ENCODE data around the gene PLXNB2.

Gene PLXNB2

DNA sequence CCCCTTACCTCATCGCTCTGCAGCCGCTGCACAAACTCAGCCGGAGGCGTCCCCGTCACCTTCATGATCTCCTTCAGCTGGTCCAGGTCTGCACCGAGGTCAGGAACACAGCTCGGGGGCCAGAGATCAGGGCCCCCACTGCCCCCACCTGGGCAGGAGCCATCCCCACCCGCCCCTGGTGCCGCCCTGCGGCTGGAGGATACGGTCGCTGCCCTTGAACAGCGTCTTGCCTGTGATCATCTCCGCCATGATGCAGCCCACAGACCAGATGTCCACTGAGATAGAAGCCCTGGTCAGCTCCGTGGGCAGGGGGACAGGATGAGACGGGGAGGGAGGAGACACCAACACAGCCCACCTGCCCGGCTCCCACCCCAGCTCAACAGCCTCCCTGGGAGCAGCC is 51.8 kb downstream of the PLXNB2 start:
- ATAC-seq (ENCODE audit: low read depth) (no peak), DNase-seq (ENCODE audit: low spot score) (no peak)
- H3K9me3 ChIP-seq (ENCODE audit: severe bottlenecking): no peaks in the 10 kb centered on the region
- no peak overlapping the region for H3K27ac ChIP-seq (ENCODE audit: poor library complexity, severe bottlenecking)
- H3K4me3 ChIP-seq (ENCODE audit: severe bottlenecking): no peak overlapping the region
- no peaks in the 10 kb centered on the region for H3K27me3 ChIP-seq (ENCODE audit: insufficient read depth, poor library complexity, severe bottlenecking)
- TF ChIP-seq, protein P1, sequence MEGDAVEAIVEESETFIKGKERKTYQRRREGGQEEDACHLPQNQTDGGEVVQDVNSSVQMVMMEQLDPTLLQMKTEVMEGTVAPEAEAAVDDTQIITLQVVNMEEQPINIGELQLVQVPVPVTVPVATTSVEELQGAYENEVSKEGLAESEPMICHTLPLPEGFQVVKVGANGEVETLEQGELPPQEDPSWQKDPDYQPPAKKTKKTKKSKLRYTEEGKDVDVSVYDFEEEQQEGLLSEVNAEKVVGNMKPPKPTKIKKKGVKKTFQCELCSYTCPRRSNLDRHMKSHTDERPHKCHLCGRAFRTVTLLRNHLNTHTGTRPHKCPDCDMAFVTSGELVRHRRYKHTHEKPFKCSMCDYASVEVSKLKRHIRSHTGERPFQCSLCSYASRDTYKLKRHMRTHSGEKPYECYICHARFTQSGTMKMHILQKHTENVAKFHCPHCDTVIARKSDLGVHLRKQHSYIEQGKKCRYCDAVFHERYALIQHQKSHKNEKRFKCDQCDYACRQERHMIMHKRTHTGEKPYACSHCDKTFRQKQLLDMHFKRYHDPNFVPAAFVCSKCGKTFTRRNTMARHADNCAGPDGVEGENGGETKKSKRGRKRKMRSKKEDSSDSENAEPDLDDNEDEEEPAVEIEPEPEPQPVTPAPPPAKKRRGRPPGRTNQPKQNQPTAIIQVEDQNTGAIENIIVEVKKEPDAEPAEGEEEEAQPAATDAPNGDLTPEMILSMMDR (IDR thresholded peaks at IDR 0.05; ENCODE audit: poor library complexity, severe bottlenecking): no peak
- peaks cover 5% of the 10 kb centered on the region; the same call in 1 of the 2 replicates for H3K36me3 ChIP-seq (ENCODE audit: low read depth)
- H3K4me1 ChIP-seq (ENCODE audit: insufficient read depth, poor library complexity, severe bottlenecking): no peaks in the 10 kb centered on the region

DNA sequence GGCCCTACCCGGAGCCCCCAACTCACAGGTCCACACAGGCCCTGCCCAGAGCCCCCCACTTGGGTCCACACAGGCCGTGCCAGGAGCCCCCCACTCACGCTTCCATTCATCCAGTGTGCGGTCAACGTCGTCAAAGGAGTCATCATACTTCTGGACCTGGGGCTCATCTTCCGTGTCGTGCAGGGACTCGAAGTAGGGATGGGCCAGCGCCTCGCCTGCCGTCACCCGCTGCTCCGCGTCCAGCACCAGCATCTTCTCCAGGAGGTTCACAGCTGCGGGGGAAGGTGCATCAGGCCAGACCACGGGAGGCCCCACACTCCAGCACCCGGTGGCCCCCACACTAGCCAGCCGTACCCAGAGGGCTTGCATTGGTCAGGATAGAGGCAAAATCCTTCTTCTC is 52.3 kb downstream of the PLXNB2 start:
- TF ChIP-seq, protein P1 (IDR thresholded peaks at IDR 0.05; ENCODE audit: poor library complexity, severe bottlenecking): no peak
- DNase-seq (ENCODE audit: low spot score): no peak
- no peaks in the 10 kb centered on the region for H3K4me1 ChIP-seq (ENCODE audit: insufficient read depth, poor library complexity, severe bottlenecking)
- H3K27ac ChIP-seq (ENCODE audit: poor library complexity, severe bottlenecking): no peak overlapping the region
- no peaks in the 10 kb centered on the region for H3K27me3 ChIP-seq (ENCODE audit: insufficient read depth, poor library complexity, severe bottlenecking)
- H3K9me3 ChIP-seq (ENCODE audit: severe bottlenecking): no peaks in the 10 kb centered on the region
- H3K4me3 ChIP-seq (ENCODE audit: severe bottlenecking): no peak overlapping the region
- H3K36me3 ChIP-seq (ENCODE audit: low read depth): peaks cover 5% of the 10 kb centered on the region; the same call in 1 of the 2 replicates
- ATAC-seq (ENCODE audit: low read depth): no peak

DNA sequence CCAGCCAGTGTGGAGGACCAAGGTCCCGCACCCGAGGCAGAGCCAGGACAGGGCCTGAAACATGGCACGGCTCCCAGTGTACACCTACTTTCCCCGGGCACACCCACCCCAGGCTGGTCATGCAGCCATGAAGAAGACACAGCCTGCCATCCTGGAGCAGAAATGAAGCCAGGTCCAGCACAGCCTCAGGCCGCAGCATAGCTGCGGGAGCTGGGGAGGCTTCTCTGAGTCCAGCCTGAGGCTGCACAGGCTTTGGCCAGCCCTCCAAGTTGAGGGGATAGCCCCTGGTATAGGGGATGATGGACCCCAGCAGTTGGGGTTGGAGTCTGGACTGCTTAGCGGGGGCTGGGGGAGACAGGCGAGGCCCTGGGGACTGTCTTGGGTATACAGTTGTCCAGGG is 53.5 kb downstream of the PLXNB2 start:
- peaks cover 5% of the 10 kb centered on the region; the same call in 1 of the 2 replicates for H3K36me3 ChIP-seq (ENCODE audit: low read depth)

DNA sequence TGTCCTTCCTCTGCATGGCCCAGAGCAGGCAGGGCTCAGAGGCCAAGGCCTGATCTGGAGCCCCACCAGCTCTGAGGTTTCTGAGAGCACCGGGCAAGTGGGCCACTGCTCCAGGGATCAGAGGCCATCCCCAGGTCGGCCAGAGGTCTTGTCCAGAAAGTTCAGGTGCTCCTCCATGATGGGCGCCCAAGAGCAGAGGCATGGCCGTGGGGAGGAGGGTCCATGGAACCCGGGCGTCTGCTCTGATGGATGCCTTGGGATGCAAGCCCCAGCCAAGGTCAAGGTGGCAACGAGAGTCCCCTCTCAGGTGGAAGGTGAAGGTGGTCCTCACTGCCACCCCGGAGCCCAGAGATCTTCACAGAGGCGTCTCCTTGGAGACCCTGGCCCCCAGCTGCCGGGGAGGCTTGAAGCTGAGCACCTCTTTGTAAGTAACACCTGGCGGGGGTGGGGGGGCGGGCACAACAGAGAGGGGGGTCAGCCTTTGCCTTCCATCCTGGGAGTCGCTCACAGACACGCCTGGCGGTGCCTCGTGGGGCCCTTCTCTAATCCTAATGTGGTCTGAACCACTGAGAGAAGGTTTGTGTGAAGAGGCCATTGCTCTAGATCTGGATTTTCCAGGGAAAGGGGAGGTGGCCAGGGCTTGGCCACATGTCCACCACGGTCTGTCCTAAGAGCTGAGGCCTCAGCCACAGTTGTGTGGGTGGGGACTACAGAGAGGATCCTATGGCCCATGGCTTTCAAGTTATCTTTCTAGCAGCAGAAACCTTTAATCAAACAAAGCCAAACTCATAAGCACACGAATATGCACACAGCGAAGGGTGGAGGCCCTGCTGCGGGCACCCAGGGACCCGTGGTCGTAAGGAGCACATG is 54.2 kb downstream of the PLXNB2 start:
- Histone ChIP-seq H3K9me3 (ENCODE audit: severe bottlenecking) (no peaks in the 10 kb centered on the region), H3K4me1 (ENCODE audit: insufficient read depth, poor library complexity, severe bottlenecking) (no peaks in the 10 kb centered on the region), H3K4me3 (ENCODE audit: severe bottlenecking) (no peak overlapping the region), H3K36me3 (ENCODE audit: low read depth) (peaks cover 5% of the 10 kb centered on the region; the same call in 1 of the 2 replicates), H3K27me3 (ENCODE audit: insufficient read depth, poor library complexity, severe bottlenecking) (no peaks in the 10 kb centered on the region), H3K27ac (ENCODE audit: poor library complexity, severe bottlenecking) (no peak overlapping the region)
- TF ChIP-seq, protein P1 (IDR thresholded peaks at IDR 0.05; ENCODE audit: poor library complexity, severe bottlenecking): no peak
- DNase-seq (ENCODE audit: low spot score) (no peak), ATAC-seq (ENCODE audit: low read depth) (no peak)

More for the DNA sequence above, 53.5 kb downstream of the PLXNB2 start:
- no peak for DNase-seq (ENCODE audit: low spot score)
- Histone ChIP-seq H3K9me3 (ENCODE audit: severe bottlenecking) (no peaks in the 10 kb centered on the region), H3K27ac (ENCODE audit: poor library complexity, severe bottlenecking) (no peak overlapping the region), H3K4me3 (ENCODE audit: severe bottlenecking) (no peak overlapping the region), H3K4me1 (ENCODE audit: insufficient read depth, poor library complexity, severe bottlenecking) (no peaks in the 10 kb centered on the region), H3K27me3 (ENCODE audit: insufficient read depth, poor library complexity, severe bottlenecking) (no peaks in the 10 kb centered on the region)
- ATAC-seq (ENCODE audit: low read depth): no peak
- TF ChIP-seq, protein P1 (IDR thresholded peaks at IDR 0.05; ENCODE audit: poor library complexity, severe bottlenecking): no peak
